Activated CD8-positive, alpha-beta T cell treated with anti-CD3 and anti-CD28 coated beads for 36 hours (primary cell): ENCODE data around the gene NEMF. TPM values are rescaled to one million over a fixed set of nuclear protein-coding genes. Genes with fewer than 3 reads are reported as not detected.
"Not testable (repeated sequence)": the region's sequence is repeated elsewhere in the genome, so short reads cannot be mapped to it uniquely, and the experiment has no call there.

Source experiments
- ATAC-seq: fragments of 200-7000 bp; cut with Tn5 transposase; one replicate; pipeline ENCODE4 v1.10.0; 2021; ENCODE audit warnings: mild to moderate bottlenecking, moderate library complexity
- CTCF ChIA-PET: fragments of 350-600 bp; sonication (Branson Sonifier 250); formaldehyde crosslinking; loops from one replicate; lab custom pipeline; 2021; ENCODE audit warnings: antibody characterized with exemption; lab: Charles Lee
- POLR2A ChIA-PET: fragments of 350-600 bp; sonication (Branson Sonifier 250); formaldehyde crosslinking; loops from one replicate; lab custom pipeline; 2021; ENCODE audit warnings: antibody characterized with exemption; lab: Charles Lee
- DNase-seq: peaks from one replicate; pipeline ENCODE4 v3.0.0-alpha.2; 2020
- H3K27ac Mint-ChIP-seq: one replicate; pipeline ENCODE4 v1.8.0; 2021; ENCODE audit warnings: mild to moderate bottlenecking, mixed read lengths
- H3K27me3 Mint-ChIP-seq: one replicate; pipeline ENCODE4 v1.8.0; 2021; ENCODE audit warnings: mixed read lengths
- H3K36me3 Mint-ChIP-seq: one replicate; pipeline ENCODE4 v1.8.0; 2021; ENCODE audit warnings: low read depth, mixed read lengths
- H3K4me1 Mint-ChIP-seq: one replicate; pipeline ENCODE4 v1.8.0; 2021; ENCODE audit warnings: low read depth, mixed read lengths
- H3K4me3 Mint-ChIP-seq: one replicate; pipeline ENCODE4 v1.8.0; 2021; ENCODE audit warnings: mild to moderate bottlenecking, moderate library complexity, mixed read lengths
- H3K9me3 Mint-ChIP-seq: one replicate; pipeline ENCODE4 v1.8.0; 2021; ENCODE audit warnings: mixed read lengths
- CTCF ChIP-seq: fragments of 200-600 bp; IDR thresholded peaks from one replicate; pipeline ENCODE4 v1.8.0; 2022; ENCODE audit warnings: antibody characterized with exemption, mild to moderate bottlenecking
- intact Hi-C: fragments of 100-400 bp; cut with micrococcal nuclease; formaldehyde crosslinking; loops from one replicate; pipeline ENCODE4 v1.10.0; 2022
- total RNA-seq, 2 experiments: library from RNA; stranded (reverse); gene quantifications; one replicate each; pipeline ENCODE4 v1.2.3, GENCODE V29; 2021

Gene NEMF
- total RNA-seq, 2 experiments from 2014 or later, result 62.3 to 63.8 TPM

- no peak for DNase-seq
- ChIA-PET POLR2A (interaction anchor here (0.7 to 3.7 kb wide), 10 partner anchors 13 to 235 kb away, joined by 3 to 36 read pairs (median 4); partner anchors contain the start of genes DNAAF2, KLHDC1, LRR1 and POLE2), CTCF (interaction anchor here (1.3 to 3.7 kb wide), 6 partner anchors 9 to 132 kb away, joined by 4 to 19 read pairs (median 7); partner anchors contain the start of genes DNAAF2 and NEMF)
- H3K27me3 Mint-ChIP-seq, result no peaks in the 10 kb centered on the region
- intact Hi-C loops, result loop anchor here (2.0 to 5.0 kb wide), 2 partner anchors 78 to 135 kb away; partner anchors contain the start of gene POLE2
- peak overlapping the region; percentile 98 for H3K27ac Mint-ChIP-seq
- no peaks in the 10 kb centered on the region for H3K9me3 Mint-ChIP-seq
- ATAC-seq, result no peak
- peaks cover 31% of the 10 kb centered on the region for H3K4me1 Mint-ChIP-seq
- H3K36me3 Mint-ChIP-seq, result peaks cover 2% of the 10 kb centered on the region
- H3K4me3 Mint-ChIP-seq, result peak overlapping the region; percentile 93
- TF ChIP-seq CTCF, result no peak
These were observed 85.7 kb downstream of the NEMF start for GRCh38 chr14:49766839-49767238.

GRCh38 chr14:49761839-49762551 is 90.6 kb downstream of the NEMF start:
- no peak for ATAC-seq
- Mint-ChIP-seq H3K9me3 (no peaks in the 10 kb centered on the region), H3K27me3 (no peaks in the 10 kb centered on the region), H3K4me3 (no peak overlapping the region), H3K27ac (no peak overlapping the region), H3K36me3 (no peaks in the 10 kb centered on the region), H3K4me1 (peaks cover 4% of the 10 kb centered on the region)
- no peak for DNase-seq
- no peak for TF ChIP-seq CTCF
- intact Hi-C loops, result no loop called here
- POLR2A ChIA-PET, result interaction anchor here (0.8 kb wide), 1 partner anchor 68 kb away, joined by 3 read pairs; no protein-coding TSS in a partner anchor
- CTCF ChIA-PET, result no interaction called here

- Mint-ChIP-seq H3K27me3 (no peaks in the 10 kb centered on the region), H3K27ac (no peak overlapping the region), H3K9me3 (no peaks in the 10 kb centered on the region), H3K4me3 (no peak overlapping the region), H3K36me3 (no peaks in the 10 kb centered on the region), H3K4me1 (no peaks in the 10 kb centered on the region)
- CTCF ChIA-PET, result no interaction called here
- DNase-seq (no peak), ATAC-seq (no peak)
- intact Hi-C loops, result no loop called here
- TF ChIP-seq CTCF, result no peak
- POLR2A ChIA-PET, result no interaction called here
These were observed 97.2 kb downstream of the NEMF start for GRCh38 chr14:49755378-49755777.

- H3K4me3 Mint-ChIP-seq, result no peak overlapping the region
- no peaks in the 10 kb centered on the region for H3K36me3 Mint-ChIP-seq
- ATAC-seq, result no peak
- H3K9me3 Mint-ChIP-seq, result no peaks in the 10 kb centered on the region
- ChIA-PET POLR2A (no interaction called here), CTCF (no interaction called here)
- no peak for TF ChIP-seq CTCF
- DNase-seq, result no peak
- no peak overlapping the region for H3K27ac Mint-ChIP-seq
- H3K4me1 Mint-ChIP-seq, result no peaks in the 10 kb centered on the region
- no peaks in the 10 kb centered on the region for H3K27me3 Mint-ChIP-seq
- intact Hi-C loops, result no loop called here
These were observed 98.0 kb downstream of the NEMF start for GRCh38 chr14:49754570-49755097.

GRCh38 chr14:49746476-49746875 is 106.1 kb downstream of the NEMF start:
- CTCF ChIA-PET, H3K27ac Mint-ChIP-seq, H3K4me3 Mint-ChIP-seq, POLR2A ChIA-PET, ATAC-seq, intact Hi-C loops, H3K36me3 Mint-ChIP-seq, H3K9me3 Mint-ChIP-seq, H3K4me1 Mint-ChIP-seq, DNase-seq, H3K27me3 Mint-ChIP-seq: not testable (repeated sequence)
